ENCODE data around the gene TMEM86B.
"Not testable (repeated sequence)": the region's sequence is repeated elsewhere in the genome, so short reads cannot be mapped to it uniquely, and the experiment has no call there.

The TMEM86B gene

DNA sequence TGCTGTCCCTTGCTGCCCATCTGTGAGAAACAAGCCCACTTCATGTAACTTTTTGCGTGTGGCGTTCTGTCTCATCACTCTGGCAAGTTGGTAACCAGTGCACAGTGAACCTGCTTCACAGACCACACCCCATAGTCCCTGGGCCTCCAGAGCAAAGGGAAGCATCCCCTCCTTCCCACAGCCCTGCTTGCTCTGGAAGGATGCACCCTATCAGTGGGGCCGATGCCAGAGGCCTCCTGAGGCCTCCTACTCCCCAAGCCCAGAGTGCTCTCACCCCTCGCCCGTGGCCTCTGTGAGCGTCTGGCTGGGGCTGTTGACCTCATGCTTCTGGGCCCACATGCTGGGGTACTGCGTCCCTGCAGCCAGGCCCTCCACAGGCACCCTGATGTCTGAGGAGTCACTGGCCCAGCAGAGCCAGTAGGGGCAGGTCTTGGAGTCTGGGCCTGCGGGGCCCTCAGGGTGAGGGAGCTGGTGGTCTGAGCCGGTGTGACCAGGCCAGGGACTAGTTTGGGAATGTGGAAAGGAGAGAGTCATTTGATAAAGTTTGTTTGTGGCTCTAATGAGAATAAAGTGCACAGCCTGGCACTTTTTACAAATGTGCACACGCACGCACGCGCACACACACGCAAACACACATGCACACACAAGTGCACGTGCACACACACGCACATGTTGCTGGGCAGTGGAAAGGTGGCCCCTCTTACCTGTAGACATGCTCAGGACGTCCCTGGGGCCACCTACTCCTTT lies 5.1 kb downstream of the TMEM86B start:
- DNase-seq (ENCODE audit: low read depth in 3 of 3), result no peak

DNA sequence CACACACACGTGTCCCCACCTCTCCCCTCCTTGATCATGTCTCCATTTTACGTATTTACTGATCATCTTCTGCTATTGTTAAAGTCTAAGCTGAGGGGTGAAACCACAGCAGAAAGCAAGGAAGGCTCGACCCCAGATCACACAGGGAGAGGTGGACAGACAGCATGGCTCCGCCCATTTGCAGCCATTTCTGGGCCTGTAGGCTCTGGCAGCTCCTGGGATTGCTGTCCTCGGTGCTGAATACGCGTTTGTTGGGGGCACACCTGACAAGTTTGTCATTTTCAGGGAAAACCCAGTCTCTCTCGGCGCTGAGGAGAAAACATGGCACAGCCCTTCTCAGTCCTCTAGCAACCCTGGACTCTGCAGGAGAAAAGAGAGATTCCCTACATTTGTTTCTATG lies 8.0 kb downstream of the TMEM86B start:
- no peak for DNase-seq (ENCODE audit: low read depth in 3 of 3)

DNA sequence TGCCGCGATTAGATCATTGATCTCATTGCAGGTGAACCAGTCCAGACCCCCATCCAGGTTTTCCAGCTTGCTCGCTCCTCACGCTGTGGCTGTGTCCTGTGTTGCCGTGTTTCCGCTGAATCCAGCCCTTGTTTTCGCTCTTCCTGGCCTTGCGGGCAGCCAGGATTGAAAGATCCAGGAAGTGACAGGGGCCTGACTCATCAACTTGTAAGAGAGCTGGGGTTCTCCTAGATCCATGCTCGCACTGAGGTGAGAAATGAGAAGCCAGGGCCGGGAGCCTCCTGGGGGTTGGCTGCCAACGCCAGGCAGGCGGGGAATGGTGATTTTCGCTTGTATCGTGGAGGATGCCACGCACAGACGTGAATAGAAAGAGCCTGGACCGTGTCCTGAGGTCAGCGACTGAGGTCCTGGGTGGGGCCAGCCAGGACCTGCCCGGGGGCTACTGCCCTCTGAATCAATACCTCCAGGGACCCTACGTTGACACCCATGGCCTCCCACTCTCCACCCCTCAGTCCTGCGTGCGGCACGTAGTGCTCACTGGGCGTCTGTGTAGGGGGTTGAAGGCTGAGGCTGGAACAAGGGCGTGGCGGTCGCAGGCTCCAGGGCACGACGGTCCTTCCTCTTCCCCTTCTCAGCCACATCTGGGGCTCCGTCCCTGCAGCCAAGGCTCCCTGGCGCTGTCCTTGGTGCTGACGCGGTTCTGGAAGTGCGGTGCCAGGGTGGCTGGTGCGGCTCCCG lies 11.9 kb downstream of the TMEM86B start:
- peak; percentile 17 to 61 (median 21) for DNase-seq (ENCODE audit: low read depth in 3 of 3)

DNA sequence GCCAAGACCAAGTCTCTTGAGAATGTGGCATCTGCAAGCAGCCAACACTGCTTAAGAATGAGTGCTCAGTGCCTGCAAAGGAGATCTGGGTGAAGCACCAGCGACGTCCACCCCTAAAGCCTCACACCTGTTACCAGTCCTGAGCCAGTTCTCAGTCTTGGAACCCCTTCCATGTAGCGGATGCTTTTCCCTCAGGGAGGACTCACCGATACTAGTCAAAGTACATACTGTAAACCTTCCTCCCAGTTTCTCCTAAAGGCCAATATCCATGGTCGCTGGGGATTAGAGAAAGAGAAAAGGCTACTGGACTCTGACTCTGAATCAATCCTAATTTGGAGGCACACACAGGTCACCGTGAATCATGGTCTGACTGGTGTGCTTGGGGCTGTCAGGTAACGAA lies 15.0 kb downstream of the TMEM86B start:
- DNase-seq (ENCODE audit: low read depth in 3 of 3), result no peak

DNA sequence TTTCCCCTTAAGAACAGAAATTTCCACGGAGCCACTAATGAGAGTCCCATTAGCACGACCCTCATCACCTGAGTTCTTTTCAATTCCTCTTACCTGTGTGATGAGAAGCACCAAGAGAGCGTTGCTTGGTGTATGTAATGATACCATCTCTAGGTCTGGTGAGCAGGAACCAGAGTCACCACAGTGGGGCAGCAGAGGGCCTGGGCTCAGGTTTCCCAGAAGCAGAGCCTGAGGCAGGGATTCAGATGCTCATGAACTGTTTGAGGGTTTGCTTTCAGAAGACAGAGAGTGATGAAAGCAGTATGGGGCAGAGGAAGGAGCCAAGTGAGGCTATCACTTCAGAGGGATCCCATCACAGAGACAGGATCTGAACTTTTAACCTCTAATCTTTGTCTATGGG lies 16.1 kb downstream of the TMEM86B start:
- peak in 1 of 3 experiments; percentile 58 for DNase-seq (ENCODE audit: low read depth in 3 of 3)

DNA sequence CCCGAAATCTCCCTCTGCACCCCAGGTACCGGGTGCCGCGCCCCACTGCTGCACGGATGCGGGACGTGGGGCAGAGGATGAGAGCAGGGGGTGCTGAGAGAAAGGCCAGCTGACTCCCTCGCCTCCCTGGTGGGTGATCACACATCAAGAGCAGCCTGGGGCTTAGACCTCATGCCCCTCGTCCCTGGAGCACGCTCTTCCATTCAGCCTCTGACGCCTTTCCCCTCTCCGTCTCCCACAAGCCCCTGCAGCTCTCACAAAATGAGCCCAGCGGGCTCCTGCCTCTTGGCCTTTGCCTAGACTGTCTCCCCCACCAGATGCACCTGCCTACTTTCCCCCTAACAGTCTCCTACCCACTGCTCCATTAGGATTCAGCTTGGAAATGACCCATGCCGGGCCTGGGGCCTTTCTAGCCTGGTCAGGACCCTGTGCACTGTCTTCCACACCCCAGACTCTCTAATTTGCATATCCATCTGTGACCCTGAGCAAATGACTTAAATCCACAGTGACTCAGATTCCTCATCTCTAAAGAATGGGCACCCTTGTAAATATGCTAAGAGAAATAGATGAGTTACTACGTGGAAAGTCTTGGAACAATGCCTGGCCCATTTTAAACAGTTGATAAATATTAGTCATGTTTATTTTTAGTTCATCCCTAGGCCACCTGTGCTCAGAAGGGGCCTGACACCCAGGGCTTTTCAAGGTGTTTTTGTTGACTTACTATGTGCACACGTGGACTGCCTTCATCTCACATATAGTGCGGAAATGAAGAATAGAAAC lies 18.7 kb downstream of the TMEM86B start:
- no peak for DNase-seq (ENCODE audit: low read depth in 3 of 3)

DNA sequence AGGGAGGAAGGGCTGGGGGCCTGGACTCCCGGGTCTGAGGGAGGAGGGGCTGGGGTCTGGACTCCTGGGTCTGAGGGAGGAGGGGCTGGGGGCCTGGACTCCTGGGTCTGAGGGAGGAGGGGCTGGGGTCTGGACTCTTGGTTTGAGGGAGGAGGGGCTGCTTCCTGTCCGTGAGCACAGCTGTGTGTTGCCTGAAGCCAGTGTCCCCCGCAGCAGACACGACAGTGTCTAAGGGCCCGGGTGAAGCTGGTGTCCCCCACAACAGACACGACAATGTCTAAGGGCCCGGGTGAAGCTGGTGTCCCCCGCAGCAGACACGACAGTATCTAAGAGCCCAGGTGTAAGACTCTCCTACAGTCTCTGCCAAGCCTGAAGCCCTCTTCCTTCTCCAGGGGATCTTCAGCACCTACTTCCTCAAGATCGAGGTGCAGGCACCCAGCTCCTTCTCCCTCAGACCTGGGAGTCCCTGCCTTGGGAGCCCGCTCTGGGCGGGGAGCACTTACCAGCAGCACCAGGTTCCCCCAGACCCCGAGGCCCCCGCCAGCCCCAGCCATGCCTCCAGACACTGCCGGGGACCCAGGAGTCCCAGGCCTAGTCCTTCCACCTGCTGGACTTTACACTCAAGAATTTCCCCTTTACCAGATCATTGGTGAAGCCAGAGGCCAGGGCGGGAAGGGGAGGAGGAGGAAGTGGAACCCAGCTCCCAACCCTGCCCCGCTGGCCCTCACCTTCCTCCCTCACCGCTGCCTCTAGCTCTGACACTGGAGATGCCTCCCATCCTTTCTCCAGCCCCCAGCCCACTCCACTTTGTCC lies 19.5 kb downstream of the TMEM86B start, which contains the start of gene PTPRH:
TSS of gene PTPRH (minus strand) at position 622 of the 813 bp plus-strand sequence. CDS start at position 554, 68 bp downstream.
- no peak for DNase-seq (ENCODE audit: low read depth in 3 of 3)

DNA sequence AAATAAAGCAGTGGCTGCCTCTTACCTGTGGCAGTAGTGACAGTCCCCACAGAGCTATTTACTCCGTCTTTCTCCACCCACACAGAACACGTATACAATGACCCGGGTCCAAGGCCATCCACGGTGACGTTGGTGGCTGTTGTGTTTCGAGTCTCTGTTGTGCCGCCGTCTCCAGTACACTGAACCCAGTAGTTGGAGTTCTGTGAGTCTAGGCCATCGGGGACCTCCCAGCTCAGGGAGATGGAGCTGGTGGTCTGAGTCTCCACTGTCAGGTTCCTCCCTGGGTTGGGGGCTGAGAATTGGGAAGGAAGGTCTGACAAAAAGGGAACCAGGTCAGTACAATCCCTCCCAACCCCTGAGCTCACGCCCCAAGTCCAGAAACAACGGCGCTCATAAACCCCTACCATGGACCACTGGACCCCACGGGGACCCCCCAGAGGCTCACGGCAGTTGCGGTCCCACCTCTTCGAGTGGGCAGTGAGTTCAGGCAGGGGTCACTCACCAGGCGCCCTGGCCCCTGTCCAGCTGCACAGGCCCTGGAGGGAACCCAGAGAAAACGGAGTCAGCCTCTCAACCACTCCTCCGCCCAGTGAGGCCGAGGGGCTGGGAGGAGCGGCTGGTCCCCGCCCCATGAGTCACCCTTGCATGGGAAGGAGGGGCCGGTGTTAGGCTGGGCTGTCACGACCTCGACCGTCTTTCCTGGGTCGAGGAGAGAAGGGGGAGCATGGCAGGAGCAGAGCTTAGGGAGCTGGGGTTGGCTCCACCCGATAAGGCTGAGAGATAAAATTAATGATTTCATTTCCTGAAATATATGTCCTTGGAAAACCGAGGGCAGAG lies 21.7 kb downstream of the TMEM86B start:
- DNase-seq (ENCODE audit: low read depth in 3 of 3), result peak in 2 of 3 experiments; percentile 24 to 56

DNA sequence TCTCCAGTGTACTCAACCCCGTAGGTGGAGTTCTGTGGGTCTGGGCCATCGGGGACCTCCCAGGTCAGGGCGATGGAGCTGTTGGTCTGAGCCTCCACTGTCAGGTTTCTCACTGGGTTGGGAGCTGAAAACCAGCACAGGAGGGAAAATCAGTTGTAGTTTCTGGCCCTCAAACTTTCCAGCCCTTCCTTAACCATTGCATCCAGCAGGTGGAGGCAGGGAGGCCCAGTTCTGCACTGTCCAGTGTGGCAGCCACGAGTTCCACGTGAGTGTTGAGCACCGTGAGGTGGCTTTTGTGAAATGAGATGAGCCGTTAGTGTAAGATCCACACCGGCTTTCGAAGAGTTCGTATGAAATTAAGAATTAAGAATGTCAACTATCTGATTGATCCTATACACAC lies 26.4 kb downstream of the TMEM86B start:
- not testable (repeated sequence) for DNase-seq (ENCODE audit: low read depth in 3 of 3)

DNA sequence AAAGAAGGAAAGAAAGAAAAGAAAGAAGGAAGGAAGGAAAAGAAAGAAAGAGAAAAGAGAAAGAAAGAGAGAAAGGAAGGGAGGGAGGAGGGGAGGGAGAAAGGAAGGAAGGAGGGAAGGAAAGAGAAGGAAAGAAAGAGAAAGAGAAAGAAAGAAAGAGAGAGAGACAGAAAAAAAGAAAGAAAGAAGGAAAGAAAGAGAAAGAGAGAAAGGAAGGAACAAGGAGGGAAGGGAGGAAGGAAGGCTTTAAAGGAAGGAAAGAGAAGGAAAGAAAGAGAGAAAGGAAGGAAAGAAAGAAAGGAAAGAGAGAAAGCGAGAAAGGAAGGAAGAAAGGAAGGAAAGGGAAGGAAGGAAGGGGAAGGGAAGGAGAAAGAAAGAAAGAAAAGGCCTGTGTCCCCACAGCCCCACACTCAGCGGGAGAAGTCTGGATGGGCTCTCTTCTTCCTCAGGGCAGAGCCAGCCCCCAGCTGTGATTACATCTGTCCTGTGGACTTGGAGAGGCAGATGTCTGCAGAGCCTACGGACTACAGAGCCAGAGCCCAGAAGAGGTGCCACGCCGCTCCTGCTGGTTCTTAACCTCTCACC lies 28.9 kb downstream of the TMEM86B start:
- no peak for DNase-seq (ENCODE audit: low read depth in 3 of 3)

DNA sequence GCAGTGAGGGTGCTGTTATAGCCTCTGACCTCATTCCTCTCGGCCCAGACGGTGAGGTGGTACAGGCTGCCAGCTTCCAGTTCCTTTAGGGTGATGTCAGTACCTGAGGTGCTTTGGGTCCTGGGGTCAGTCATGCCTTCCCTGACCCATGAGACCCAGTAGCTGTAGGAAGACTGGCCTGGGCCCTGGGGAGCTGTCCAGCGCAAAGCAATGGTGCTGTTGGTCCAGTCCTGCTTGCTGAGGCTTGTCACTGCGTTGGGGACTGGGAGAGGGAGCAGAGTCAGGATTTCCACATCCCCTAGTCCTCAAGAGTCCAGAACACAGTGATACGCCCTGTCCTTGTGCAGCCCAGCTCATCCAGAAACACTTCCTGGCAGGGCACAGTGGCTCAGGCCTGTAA lies 29.9 kb downstream of the TMEM86B start:
- DNase-seq (ENCODE audit: low read depth in 3 of 3), result no peak

DNA sequence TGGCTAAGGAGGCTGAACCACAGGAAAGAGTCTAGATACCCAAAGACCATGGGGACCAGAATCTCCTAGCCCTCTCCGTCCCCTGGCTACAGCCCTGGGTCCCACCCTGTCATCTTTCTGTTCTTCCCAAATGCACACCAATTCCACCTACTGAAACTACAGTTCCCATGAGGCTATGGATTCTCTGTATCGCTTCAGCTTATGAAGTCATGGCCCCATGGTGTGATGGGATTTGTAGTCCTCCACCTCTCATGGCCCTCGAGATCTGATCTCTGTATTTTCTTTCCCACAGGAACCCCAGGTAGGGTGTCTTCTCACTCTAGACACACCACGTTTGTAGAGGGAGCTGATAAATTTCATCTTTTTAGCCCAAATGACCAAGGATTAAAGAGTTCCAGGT lies 31.0 kb downstream of the TMEM86B start:
- no peak for DNase-seq (ENCODE audit: low read depth in 3 of 3)

DNA sequence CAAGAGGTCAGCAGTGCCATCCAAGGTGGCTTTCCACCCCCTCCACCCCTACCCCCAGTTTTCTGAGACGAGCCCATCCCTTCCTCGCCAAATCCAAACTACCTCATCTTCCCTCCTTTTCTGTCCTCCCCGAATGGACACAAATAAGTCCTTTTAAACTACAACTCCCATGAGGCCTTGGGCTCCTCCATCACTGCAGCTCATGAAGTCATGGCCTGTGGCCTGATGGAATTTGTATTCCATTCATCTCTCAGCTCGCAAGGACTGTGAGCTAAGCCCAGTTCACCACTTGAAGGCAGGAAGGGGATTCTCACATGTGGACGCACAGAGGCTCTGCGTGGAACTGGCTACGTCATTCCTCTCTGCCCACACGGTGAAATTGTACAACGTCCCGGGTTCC lies 31.8 kb downstream of the TMEM86B start:
- no peak for DNase-seq (ENCODE audit: low read depth in 3 of 3)

DNA sequence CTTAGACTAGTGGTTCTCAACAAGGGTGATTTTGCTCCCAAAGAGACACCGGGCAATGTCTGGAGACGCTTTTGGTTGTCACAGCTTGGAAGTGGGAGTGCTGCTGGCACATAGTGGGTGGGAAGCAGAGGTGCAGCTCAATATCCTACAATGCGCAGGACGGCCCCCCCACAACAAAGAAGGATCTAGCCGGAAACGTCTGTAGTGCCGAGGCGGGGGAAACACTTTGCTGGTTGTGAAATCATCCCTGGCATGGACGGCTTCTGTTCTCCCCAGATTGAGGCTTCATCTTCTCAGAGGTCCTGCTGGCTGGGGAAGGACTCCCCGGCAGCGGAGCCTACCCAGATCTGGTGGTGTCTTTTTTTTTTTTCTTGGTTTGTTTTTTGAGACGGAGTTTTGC lies 35.1 kb downstream of the TMEM86B start:
- no peak for DNase-seq (ENCODE audit: low read depth in 3 of 3)

DNA sequence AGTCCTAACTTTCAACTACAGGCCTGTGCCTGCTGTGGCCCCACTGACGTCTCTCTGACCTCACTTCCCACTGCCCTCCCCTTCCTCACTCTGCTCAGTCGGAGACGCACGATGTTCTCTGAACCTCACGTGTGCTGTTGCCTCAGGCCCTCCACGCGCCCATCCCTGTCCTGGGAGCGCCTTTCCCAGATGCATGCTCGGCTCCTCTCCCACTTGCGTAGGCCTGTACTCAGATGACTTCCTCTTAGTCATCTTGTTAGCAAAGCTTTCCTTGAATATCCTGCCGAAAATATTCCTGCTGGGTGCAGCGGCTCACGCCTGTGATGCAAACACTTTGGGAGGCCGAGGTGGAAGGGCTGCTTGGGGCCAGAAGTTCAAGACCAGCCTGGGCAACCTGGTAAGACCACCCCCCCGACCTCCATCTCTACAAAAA lies 39.1 kb downstream of the TMEM86B start:
- DNase-seq (ENCODE audit: low read depth in 3 of 3), result no peak

DNA sequence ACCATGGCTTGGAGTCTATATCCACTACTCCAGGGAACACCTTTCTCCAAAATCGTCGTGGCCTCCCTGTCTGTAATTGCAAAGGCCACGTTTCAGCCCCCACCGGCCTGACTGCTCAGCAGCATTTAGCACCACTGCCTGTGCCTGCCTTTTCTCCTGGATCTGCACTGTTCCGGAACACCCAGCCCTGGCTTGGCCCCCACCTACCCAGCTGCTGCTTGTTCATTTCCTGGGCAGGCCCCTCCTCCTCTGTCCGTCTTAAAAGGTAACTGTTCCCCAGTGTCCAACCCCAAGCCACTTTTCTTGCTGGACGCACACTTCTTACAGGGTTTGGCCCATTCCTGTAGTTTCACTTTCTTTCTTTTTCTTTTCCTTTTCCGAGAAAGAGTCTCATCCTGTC lies 39.9 kb downstream of the TMEM86B start:
- DNase-seq (ENCODE audit: low read depth in 3 of 3), result no peak

DNA sequence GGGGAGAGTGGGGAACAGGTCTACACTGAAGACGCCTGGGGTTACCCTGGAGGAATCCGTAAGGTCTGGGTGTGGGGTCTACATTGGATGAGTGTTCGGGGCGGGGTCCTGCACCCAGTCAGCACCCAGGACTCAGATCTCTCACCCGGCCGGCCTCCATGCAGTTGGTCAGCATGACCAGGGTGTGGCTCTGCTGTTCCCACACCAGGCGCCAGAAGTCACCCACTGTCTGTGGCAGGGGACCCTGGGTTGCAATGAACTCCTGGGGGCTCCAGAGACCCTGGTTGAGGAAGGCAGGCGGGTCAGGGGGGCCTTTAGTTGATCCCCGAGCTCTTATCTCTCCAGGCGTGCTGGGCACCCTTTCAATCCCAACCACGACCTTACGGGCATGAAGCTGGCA lies 42.5 kb downstream of the TMEM86B start:
- DNase-seq (ENCODE audit: low read depth in 3 of 3), result no peak

DNA sequence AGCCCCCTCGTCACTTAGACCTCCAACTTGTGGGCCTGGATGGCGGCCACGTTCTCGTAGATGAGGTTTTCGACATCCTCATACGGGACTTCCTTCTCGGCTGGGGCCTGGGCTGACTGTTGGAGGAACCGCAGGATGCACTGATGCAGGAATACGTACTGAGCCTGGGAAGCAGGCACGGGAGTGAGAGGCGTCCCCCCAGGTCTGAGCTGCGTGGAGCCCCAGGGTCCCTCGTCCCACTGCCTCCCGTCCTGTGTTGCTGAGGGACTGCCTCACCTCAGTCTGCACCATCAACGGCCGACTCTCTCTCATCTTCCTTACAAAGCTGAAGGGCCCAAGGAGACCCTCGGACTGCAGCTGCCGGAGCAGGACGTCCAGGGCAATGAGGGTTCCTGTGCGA lies 46.8 kb downstream of the TMEM86B start:
- DNase-seq (ENCODE audit: low read depth in 3 of 3), result no peak

DNA sequence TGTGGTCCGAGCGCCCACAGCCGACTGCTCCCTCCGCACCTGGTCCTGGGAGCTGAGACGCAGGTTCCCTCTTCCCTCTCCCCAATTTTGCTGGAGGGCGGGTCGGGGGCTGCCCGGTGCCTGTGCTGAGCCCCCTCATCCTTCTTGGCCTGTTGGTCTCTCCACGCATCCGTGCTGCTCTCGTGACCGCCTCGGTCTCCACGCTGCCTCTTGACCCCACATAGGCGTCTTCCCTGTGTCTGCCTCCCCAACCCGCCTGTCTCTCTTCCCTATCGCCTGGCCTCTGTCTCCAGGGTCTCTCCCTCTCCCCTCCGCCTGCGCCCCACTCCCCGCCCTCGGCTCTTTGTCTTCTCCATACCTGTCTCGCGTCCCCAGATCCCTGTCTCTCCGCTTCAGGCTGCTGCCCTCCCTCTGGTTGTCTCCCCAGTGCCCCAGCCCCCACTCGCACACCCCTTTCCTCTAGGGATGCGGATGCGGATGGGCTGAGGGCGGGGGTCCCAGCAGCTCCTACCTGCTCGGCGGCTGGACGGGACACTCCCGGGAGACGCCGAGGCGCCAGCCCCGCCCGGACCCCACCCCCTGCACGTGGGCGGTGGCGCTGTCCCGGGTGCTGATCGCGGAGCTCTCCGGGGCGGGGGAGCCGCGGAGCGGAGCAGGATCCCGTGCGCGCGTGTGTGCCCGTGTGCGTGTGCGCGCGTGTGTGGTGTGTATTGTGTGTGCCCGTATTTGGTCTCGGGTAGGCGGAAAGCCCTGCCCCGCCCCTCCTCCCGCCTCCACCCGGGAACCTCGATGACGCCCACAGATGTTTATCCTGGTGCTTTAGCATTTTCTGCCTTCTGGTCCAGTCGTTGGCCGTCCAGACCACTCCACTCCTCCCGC lies 48.7 kb downstream of the TMEM86B start, which contains the start of gene SYT5:
TSS of gene SYT5 (minus strand) at position 684 of the 879 bp plus-strand sequence. CDS start 1,248 bp downstream, outside the sequence.
- peak; percentile 34 to 57 (median 36) for DNase-seq (ENCODE audit: low read depth in 3 of 3)

Measured in stimulated activated CD4-positive, alpha-beta T cell treated with anti-CD3 and anti-CD28 coated beads, TNF-alpha, amount 100 ng/mL, for 24 hours (primary cell).